Loucy (cell line): Measurements from ENCODE around the gene LRIG1.
A peak's percentile ranks its signal among the peaks of the same experiment; 100 is the strongest.

Experiments used
- H2AFZ ChIP-seq: fragments of 200-600 bp; sonication (generic); 2 replicates; pipeline ENCODE4 v1.6.0; 2016; ENCODE audit warnings: antibody characterized with exemption, mild to moderate bottlenecking, low read length, moderate library complexity
- H3F3A ChIP-seq: fragments of 200-600 bp; 2 replicates; pipeline ENCODE4 v1.6.0; 2016; ENCODE audit warnings: antibody characterized with exemption, low read depth, mild to moderate bottlenecking
- H3K27me3 ChIP-seq: fragments of 200-600 bp; sonication (generic); 2 replicates; pipeline ENCODE4 v1.6.1; 2014; ENCODE audit warnings: low read length, mild to moderate bottlenecking; ENCODE audit not compliant: insufficient read depth, poor library complexity, severe bottlenecking
- H3K36me3 ChIP-seq: fragments of 200-600 bp; sonication (generic); 2 replicates; pipeline ENCODE4 v1.6.1; 2016; ENCODE audit warnings: low read length; ENCODE audit not compliant: insufficient read depth
- H3K4me1 ChIP-seq: fragments of 200-600 bp; sonication (generic); 2 replicates; pipeline ENCODE4 v1.5.1; 2014; ENCODE audit warnings: low read length, mild to moderate bottlenecking; ENCODE audit not compliant: insufficient read depth, poor library complexity, severe bottlenecking
- H3K4me2 ChIP-seq: fragments of 200-600 bp; sonication (generic); 2 replicates; pipeline ENCODE4 v1.6.0; 2014; ENCODE audit warnings: antibody characterized with exemption, low read length, low read depth, mild to moderate bottlenecking; ENCODE audit not compliant: poor library complexity, severe bottlenecking
- H3K4me3 ChIP-seq: fragments of 200-600 bp; sonication (generic); 2 replicates; pipeline ENCODE4 v1.5.1; 2014; ENCODE audit warnings: low read length, mild to moderate bottlenecking, mixed read lengths; ENCODE audit not compliant: poor library complexity, severe bottlenecking
- H3K79me2 ChIP-seq: fragments of 200-600 bp; sonication (generic); 2 replicates; pipeline ENCODE4 v1.6.1; 2014; ENCODE audit warnings: low read length; ENCODE audit not compliant: insufficient read depth
- H3K9ac ChIP-seq: fragments of 200-600 bp; sonication (generic); 2 replicates; pipeline ENCODE4 v1.6.0; 2014; ENCODE audit warnings: mild to moderate bottlenecking, low read depth, low read length, moderate library complexity; ENCODE audit not compliant: poor library complexity, severe bottlenecking
- H3K9me2 ChIP-seq: fragments of 200-600 bp; sonication (generic); replicated peaks from 2 replicates; pipeline ENCODE4 v1.6.1; 2016; ENCODE audit warnings: low read depth, low read length, mixed read lengths
- H3K9me3 ChIP-seq: fragments of 200-600 bp; sonication (generic); 2 replicates; pipeline ENCODE4 v1.6.1; 2014; ENCODE audit warnings: mild to moderate bottlenecking, antibody characterized with exemption, low read length, low read depth; ENCODE audit not compliant: insufficient read depth
- H4K20me1 ChIP-seq: fragments of 200-600 bp; sonication (generic); 2 replicates; pipeline ENCODE4 v1.6.0; 2014; ENCODE audit warnings: antibody characterized with exemption, low read length, mild to moderate bottlenecking; ENCODE audit not compliant: insufficient read depth, poor library complexity, severe bottlenecking
- CTCF ChIP-seq: fragments of 200-600 bp; sonication (generic); conservative IDR thresholded peaks from 2 replicates; pipeline ENCODE4 v1.5.1; 2014; ENCODE audit warnings: mild to moderate bottlenecking, antibody characterized with exemption, low read length
- EZH2phosphoT487 ChIP-seq: fragments of 200-600 bp; IDR thresholded peaks from 2 replicates; pipeline ENCODE4 v1.6.1; 2018; ENCODE audit warnings: antibody characterized with exemption, mild to moderate bottlenecking, moderate library complexity, borderline replicate concordance

The LRIG1 gene

GRCh38 chr3:66432041-66432766 is 68.6 kb downstream of the LRIG1 start:
- Histone ChIP-seq H3K4me1 (peaks cover 58% of the 10 kb centered on the region), H2AFZ (no peak overlapping the region), H3K9me3 (no peaks in the 10 kb centered on the region), H3F3A (no peaks in the 10 kb centered on the region), H3K4me2 (peak overlapping the region; percentile 78), H3K79me2 (peaks cover 98% of the 10 kb centered on the region), H3K9ac (peak overlapping the region; percentile 69), H3K27me3 (no peaks in the 10 kb centered on the region), H4K20me1 (peaks cover 5% of the 10 kb centered on the region), H3K36me3 (peaks cover 6% of the 10 kb centered on the region; the same call in 1 of the 2 replicates), H3K4me3 (no peak overlapping the region), H3K9me2 (no peaks in the 10 kb centered on the region)
- TF ChIP-seq EZH2phosphoT487: no peak
- TF ChIP-seq CTCF: no peak

GRCh38 chr3:66431494-66431893 is 69.3 kb downstream of the LRIG1 start:
- Histone ChIP-seq H3K79me2 (peaks cover 98% of the 10 kb centered on the region), H3K4me1 (peaks cover 51% of the 10 kb centered on the region), H3K9me2 (no peaks in the 10 kb centered on the region), H3F3A (no peaks in the 10 kb centered on the region), H3K36me3 (peaks cover 6% of the 10 kb centered on the region; the same call in 1 of the 2 replicates), H2AFZ (no peak overlapping the region), H3K27me3 (no peaks in the 10 kb centered on the region), H4K20me1 (peaks cover 5% of the 10 kb centered on the region), H3K4me3 (no peak overlapping the region), H3K9me3 (no peaks in the 10 kb centered on the region), H3K4me2 (no peak overlapping the region), H3K9ac (no peak overlapping the region)
- TF ChIP-seq EZH2phosphoT487 (no peak), CTCF (no peak)

GRCh38 chr3:66430876-66431275 is 69.9 kb downstream of the LRIG1 start:
- no peaks in the 10 kb centered on the region for H3K27me3 ChIP-seq
- H3F3A ChIP-seq: no peaks in the 10 kb centered on the region
- peaks cover 5% of the 10 kb centered on the region for H4K20me1 ChIP-seq
- peaks cover 6% of the 10 kb centered on the region; the same call in 1 of the 2 replicates for H3K36me3 ChIP-seq
- H3K79me2 ChIP-seq: peaks cover 98% of the 10 kb centered on the region
- no peak overlapping the region for H3K9ac ChIP-seq
- H3K9me3 ChIP-seq: no peaks in the 10 kb centered on the region
- H3K9me2 ChIP-seq: no peaks in the 10 kb centered on the region
- no peak overlapping the region for H3K4me3 ChIP-seq
- H2AFZ ChIP-seq: no peak overlapping the region
- no peak overlapping the region for H3K4me2 ChIP-seq
- peaks cover 49% of the 10 kb centered on the region for H3K4me1 ChIP-seq
- TF ChIP-seq EZH2phosphoT487 (no peak), CTCF (no peak)
